OCI-LY3 (cell line): ENCODE data around the gene CCNQ.

ENCODE experiments used
- EZH2phosphoT487 ChIP-seq: fragments of 200-600 bp; shearing (Covaris generic); IDR thresholded peaks from 2 replicates; pipeline ENCODE4 v1.6.1; 2018; ENCODE audit warnings: antibody characterized with exemption, mixed run types, low read depth
- TF ChIP-seq, protein P1 (sequence below): fragments of 200-600, 300-600 bp; sonication (generic); IDR thresholded peaks from 2 replicates; pipeline ENCODE4 v1.5.1; 2014; ENCODE audit warnings: antibody characterized with exemption, low read length, low read depth

DNA sequence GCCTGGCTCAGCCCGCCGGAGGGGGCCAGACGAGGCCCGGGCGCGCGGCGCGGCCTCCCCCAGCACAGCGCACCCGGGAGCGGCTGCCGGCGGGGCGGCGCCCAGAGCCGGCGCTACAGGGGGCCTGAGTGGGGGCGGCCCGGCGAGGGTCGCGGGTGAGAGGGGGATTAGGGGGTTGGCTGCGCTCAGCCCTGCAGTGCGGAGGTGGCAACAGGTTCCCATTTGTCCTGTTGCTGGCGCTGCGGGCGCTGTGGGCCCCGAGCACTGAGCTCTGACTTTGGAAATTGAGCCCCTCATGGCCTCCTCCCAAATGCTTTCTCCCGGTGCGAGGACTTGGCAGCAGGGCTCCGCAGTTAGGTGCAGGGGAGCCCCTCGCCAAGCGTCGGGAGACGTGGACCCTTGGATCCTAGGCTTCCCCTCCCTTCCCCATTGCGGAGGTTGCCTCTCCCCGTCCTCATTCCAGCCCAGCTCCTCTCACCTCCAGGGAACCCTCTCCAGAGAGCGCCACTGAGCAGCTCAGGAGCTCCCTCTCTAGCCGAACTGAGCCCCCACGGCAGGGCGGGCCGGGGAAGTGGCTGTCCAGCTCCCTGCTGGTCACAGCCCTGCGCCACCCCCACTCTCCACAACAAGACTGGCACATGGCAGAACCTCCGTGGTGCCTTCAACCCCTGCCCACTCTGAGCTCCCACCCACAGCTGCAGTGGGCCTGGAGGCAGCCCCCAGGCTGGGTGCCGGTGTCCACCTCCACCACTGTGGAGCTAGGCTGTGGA lies 45.6 kb upstream of the CCNQ start:
- TF ChIP-seq, protein P1, sequence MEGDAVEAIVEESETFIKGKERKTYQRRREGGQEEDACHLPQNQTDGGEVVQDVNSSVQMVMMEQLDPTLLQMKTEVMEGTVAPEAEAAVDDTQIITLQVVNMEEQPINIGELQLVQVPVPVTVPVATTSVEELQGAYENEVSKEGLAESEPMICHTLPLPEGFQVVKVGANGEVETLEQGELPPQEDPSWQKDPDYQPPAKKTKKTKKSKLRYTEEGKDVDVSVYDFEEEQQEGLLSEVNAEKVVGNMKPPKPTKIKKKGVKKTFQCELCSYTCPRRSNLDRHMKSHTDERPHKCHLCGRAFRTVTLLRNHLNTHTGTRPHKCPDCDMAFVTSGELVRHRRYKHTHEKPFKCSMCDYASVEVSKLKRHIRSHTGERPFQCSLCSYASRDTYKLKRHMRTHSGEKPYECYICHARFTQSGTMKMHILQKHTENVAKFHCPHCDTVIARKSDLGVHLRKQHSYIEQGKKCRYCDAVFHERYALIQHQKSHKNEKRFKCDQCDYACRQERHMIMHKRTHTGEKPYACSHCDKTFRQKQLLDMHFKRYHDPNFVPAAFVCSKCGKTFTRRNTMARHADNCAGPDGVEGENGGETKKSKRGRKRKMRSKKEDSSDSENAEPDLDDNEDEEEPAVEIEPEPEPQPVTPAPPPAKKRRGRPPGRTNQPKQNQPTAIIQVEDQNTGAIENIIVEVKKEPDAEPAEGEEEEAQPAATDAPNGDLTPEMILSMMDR = no peak
- no peak for TF ChIP-seq EZH2phosphoT487
